ENCODE data around the gene BCDIN3D. TPM values are rescaled to one million over a fixed set of nuclear protein-coding genes. Genes with fewer than 3 reads are reported as not detected.

Gene BCDIN3D
- total and polyA plus RNA-seq, 10 donors = 3.3 to 7.4 (median 5.2) TPM

DNA sequence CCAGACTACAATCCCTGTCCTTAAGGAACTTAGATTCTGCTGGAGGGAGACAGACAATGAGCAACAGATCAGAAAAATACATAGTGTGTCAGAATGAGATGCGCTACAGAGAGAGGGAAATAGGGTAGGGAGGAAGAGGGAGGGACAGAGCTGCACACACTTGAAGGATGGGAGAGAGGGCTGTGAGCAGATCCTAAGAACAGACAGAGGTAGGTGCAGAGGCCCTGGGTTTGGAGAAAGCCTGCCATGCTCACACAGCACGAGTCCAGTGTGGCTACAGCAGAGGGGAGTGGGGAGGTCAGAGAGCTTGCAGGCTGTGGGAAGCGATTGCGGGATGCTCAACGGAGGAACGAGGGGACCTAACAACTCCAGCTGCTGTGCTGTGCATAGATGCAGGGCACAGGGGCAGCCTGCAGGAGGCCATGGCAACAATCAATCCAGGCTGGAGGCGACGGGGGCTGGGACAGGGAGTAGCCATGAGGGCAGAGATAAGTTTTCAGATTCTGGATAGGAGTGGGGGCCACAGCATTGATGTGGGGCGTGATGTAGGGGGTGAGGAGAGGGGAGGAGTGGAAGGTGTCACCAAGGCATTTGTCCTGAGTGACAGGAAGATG is 40.1 kb upstream of the BCDIN3D start:
- TF ChIP-seq POLR2AphosphoS5 (IDR thresholded peaks at IDR 0.05) (no peak), POLR2A (IDR thresholded peaks at IDR 0.05) (no peak)
- TF ChIP-seq, protein P1, sequence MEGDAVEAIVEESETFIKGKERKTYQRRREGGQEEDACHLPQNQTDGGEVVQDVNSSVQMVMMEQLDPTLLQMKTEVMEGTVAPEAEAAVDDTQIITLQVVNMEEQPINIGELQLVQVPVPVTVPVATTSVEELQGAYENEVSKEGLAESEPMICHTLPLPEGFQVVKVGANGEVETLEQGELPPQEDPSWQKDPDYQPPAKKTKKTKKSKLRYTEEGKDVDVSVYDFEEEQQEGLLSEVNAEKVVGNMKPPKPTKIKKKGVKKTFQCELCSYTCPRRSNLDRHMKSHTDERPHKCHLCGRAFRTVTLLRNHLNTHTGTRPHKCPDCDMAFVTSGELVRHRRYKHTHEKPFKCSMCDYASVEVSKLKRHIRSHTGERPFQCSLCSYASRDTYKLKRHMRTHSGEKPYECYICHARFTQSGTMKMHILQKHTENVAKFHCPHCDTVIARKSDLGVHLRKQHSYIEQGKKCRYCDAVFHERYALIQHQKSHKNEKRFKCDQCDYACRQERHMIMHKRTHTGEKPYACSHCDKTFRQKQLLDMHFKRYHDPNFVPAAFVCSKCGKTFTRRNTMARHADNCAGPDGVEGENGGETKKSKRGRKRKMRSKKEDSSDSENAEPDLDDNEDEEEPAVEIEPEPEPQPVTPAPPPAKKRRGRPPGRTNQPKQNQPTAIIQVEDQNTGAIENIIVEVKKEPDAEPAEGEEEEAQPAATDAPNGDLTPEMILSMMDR (IDR thresholded peaks at IDR 0.05 in 8 of 11, conservative IDR thresholded peaks at IDR 0.05 in 3 of 11) = no peak
- 77 to 85% (median 82%) methylated on average over 9 of the region's 9 CpGs for WGBS, 5 donors

DNA sequence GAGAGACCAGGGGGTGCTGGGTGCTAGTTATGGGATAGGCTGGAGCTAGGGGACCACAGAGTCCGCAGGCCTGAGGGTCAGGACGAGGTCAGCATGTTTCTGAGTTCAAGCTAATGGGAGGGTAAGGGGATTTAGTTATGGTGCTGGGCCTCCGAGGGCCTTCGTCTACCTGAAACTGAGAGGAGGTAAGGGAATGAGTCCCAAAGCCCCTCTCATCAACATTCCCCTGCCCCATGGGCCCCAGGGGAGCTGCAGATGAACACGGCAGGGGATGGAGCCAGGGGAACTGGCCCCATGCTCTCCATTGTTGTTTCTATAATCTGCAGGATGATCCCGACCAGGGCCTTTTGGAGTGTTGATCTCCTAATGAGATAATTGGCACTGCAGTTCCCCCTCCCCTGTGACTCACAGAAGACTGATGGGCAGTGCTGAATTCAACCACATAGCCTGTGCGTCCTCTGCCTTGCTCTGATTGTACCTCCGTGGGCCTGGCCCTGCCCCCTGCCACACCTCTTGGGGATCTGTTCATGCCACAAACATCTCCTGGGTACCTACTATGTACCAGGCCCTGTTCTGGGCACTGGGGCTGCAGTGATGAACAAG is 39.4 kb upstream of the BCDIN3D start:
- peak; percentile 12 for DNase-seq
- Histone ChIP-seq H3K9me3 (no peaks in the 10 kb centered on the region), H3K4me1 (peaks cover 0 to 6% (median 0%) of the 10 kb centered on the region in 6 donors), H3K4me3 (no peak overlapping the region), H3K27ac (no peak overlapping the region), H3K27me3 (replicated peaks in 1 of 7) (peaks cover 0 to 42% (median 0%) of the 10 kb centered on the region in 7 donors), H3K36me3 (no peaks in the 10 kb centered on the region)
- TF ChIP-seq, protein P1 (IDR thresholded peaks at IDR 0.05 in 8 of 11, conservative IDR thresholded peaks at IDR 0.05 in 3 of 11) = no peak
- no peak for TF ChIP-seq POLR2AphosphoS5 (IDR thresholded peaks at IDR 0.05)
- no peak for TF ChIP-seq POLR2A (IDR thresholded peaks at IDR 0.05)
- intact Hi-C loops (cut with DNase I; ENCODE audit: low total_unique reads) = no loop called here
- 82 to 89% (median 87%) methylated on average over 8 of the region's 8 CpGs for WGBS, 5 donors

More for the DNA sequence above, 40.1 kb upstream of the BCDIN3D start:
- intact Hi-C loops (cut with DNase I; ENCODE audit: low total_unique reads) = no loop called here
- no peak overlapping the region for H3K4me3 ChIP-seq
- H3K27me3 ChIP-seq (replicated peaks in 1 of 7) = peaks cover 0 to 44% (median 0%) of the 10 kb centered on the region in 7 donors
- H3K9me3 ChIP-seq = no peaks in the 10 kb centered on the region
- H3K4me1 ChIP-seq = peaks cover 0 to 6% (median 0%) of the 10 kb centered on the region in 6 donors
- H3K36me3 ChIP-seq = no peaks in the 10 kb centered on the region
- DNase-seq = peak; percentile 30
- H3K27ac ChIP-seq = no peak overlapping the region

DNA sequence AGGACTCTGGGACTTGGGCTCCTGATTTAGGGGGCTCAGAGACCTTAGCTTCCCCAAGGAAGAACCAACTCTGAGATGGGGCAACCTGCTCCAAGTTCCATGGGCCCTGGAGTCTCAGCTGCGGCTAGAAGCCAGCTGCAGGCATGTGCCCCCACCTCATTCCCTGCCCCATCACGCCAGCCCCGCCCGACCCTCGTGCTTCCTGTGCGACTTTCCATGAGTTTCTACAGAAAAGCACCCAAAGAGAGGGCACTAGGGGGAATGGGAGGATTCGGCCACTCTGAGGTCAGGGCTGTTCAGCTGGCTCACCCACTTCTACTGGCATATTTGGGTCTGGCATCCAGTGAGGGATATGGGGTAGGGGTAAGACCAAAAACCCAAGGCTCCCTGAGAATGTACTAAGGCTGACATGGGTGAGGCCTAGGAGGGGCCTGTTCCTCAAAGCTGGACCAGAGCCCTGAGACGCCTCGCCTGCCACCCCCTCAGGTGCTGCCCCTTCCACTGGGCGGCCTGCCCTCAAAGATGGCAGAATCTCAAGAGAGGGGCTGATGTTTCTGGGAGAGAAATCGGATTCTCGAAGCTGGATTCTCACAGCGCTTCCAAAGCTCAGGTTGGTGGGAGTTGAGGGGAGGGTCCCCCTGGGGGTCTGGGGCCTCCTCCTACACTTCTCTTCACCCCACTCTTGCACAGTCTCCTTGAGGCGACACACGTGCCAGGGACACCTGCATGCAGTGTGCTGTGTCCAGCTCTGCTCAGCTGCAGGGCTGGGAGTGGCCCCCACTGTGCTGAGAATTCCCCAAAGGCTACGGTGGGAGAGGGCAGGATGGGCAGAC is 38.7 kb upstream of the BCDIN3D start:
- no peak overlapping the region for H3K27ac ChIP-seq
- 84 to 95% (median 87%) methylated on average over 15 to 16 of the region's 16 CpGs for WGBS, 5 donors
- TF ChIP-seq, protein P1 (IDR thresholded peaks at IDR 0.05 in 8 of 11, conservative IDR thresholded peaks at IDR 0.05 in 3 of 11) = no peak
- no peak for TF ChIP-seq POLR2AphosphoS5 (IDR thresholded peaks at IDR 0.05)
- no peak for TF ChIP-seq POLR2A (IDR thresholded peaks at IDR 0.05)
- no peaks in the 10 kb centered on the region for H3K9me3 ChIP-seq
- intact Hi-C loops (cut with DNase I; ENCODE audit: low total_unique reads) = no loop called here
- peaks cover 0 to 6% (median 0%) of the 10 kb centered on the region in 6 donors for H3K4me1 ChIP-seq
- DNase-seq = peak; percentile 35
- H3K4me3 ChIP-seq = no peak overlapping the region
- peaks cover 0 to 38% (median 0%) of the 10 kb centered on the region in 7 donors for H3K27me3 ChIP-seq (replicated peaks in 1 of 7)
- no peaks in the 10 kb centered on the region for H3K36me3 ChIP-seq

All from spleen (tissue), 11 donors.